Superior temporal gyrus (tissue), 1 donor: Measurements from ENCODE around the gene ERC1.
A peak's percentile ranks its signal among the peaks of the same experiment; 100 is the strongest.
"Not testable (repeated sequence)": the region's sequence is repeated elsewhere in the genome, so short reads cannot be mapped to it uniquely, and the experiment has no call there.

Source experiments
- DNase-seq: peaks from one replicate; pipeline ENCODE4 v3.0.0-alpha.2; 2016; ENCODE audit errors: extremely low spot score

ERC1 gene

GRCh38 chr12:1318327-1319031 lies 327.5 kb downstream of the ERC1 start:
- DNase-seq = peak; percentile 60

DNA sequence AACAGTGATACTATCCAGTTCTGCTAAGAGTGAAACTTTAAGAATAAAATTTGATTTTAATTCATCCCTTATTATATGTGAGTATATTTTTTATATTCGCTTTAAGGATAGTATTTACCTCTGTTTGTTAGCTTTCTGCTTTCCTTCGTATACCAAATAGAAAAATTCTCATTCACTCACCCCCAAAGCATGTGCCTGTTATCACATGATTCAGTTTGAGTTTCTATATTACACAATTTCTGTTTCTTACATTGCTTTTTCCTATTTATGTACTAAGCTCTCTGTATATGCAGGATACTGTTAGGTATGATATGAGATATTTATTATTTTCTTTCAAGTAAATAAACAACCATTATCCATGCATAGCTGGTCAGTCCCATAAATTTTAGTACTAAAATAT lies 328.2 kb downstream of the ERC1 start:
- DNase-seq = no peak

DNA sequence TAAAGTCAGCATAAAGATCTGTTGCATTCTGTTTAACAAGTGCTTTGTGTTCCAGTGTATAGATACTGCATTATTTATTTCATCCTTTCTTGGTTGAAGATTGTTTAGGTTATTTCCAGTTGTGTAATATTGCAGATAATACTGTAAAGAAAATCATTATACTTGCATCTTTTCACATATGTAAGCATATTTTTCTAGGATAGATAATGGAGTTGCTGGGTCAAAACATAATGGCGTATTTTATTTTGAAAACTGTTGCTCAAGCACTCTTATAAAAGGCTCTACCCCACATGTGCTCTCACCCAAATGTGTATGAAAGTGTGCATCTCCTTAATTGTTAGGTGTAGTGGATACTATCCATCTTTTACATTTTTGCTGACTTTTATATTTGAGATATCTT lies 329.0 kb downstream of the ERC1 start:
- no peak for DNase-seq

DNA sequence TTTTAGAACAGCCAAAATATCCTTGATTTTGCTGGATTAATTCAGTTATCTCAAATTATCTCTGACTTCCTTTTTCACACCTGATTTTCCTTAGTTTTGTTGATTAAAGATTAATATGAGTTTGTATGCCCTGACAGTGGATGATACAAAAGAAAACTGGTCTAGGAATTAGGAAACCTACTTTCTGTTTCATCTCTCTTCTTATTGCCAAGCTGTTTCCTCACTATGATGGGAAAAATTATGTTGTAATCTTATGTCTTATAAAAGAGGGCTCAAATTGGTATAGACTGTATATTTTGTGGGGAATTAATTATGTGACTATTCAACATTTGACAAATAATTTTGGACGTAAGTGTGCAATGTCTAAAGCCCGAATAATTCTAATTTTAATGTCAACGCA lies 331.8 kb downstream of the ERC1 start:
- no peak for DNase-seq

GRCh38 chr12:1324099-1324498 lies 333.1 kb downstream of the ERC1 start:
- no peak for DNase-seq

DNA sequence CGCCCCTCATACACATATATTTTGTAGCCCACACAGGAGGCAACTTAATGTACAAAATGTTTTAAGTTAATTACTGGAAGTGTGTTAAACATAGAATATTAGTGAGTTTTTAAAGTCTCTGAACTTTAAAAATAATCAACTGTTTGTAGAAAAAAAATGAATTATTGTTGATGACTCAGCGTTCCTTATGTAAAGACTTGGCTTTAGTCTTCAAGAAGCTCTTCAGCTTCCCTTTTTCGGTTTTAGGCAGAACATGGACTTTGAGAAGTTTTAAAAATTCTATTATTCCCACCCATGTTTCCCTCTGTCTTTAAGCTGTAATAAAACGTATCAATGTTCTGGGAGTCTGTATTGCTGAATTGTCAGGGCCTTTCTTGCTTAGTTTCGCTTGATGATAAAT lies 333.9 kb downstream of the ERC1 start:
- no peak for DNase-seq

- DNase-seq = no peak
These were observed 334.6 kb downstream of the ERC1 start for GRCh38 chr12:1325666-1326065.

DNA sequence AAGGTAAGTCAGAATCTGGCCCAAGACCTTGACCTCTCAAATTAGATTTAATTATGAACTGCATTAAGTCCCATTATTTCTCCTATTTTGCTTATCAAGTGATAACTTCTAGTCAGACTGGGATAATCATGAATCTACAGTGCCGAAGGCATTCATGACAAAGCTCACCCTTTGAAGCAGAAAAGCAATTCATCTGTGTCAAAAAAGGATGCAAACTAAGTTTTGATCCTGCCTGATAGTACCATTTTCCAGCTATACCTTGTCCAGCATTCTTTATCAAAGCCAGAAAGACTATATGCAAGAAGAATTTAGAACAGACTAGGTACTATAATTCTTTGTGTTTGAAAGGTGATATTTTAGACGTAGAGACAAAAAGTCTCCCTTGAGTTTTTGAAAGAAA lies 335.2 kb downstream of the ERC1 start:
- DNase-seq = no peak

DNA sequence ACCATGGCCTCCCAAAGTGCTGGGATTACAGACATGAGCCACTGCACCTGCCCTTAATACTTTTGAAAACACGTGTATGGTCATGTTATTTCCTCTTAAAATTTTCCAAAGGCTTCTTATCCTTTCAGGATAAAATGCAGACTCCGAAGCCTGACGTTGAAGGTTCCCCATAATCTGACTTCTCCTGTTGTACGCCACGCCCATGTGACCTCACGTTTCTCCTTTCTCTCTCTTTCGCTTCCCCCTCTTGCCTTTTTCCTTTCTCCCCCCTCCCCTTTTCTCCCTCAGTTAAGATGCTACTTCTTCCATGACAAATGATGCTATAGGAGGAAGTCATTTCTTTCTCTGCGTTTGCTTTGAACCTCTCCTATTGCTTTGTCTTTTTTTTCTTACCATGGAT lies 337.4 kb downstream of the ERC1 start:
- DNase-seq = no peak

DNA sequence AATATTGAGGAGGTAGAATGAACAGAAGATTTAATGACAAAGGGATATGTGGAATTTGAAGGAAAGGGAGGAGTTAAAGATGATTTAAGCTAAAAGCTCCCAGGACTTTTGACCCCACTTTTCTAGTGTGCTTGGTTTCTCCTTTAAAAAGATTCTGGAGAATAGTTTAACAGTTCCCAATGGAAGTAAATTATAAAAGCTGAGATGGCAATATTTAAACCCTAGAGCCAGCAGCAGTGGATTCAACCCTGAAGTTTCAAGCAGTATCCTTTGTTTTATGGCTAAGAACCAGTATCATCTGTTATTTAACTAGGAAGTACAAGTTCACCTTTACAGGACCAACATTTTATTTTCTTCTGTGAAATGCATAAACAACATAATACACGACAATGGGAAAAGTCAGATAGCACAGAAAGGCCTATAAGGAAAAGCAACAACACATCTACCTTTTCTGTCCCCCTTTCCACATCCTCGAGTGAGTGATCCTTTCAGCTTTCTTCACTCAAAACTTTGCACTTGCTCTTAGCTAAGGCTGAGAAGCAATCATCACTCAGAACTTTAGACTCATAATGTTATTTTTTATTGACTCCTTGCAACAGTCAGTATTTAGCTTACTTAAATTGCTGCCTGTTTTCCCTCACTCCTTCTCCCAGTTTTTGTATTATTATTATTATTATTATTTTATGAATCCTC lies 338.9 kb downstream of the ERC1 start:
- no peak for DNase-seq

DNA sequence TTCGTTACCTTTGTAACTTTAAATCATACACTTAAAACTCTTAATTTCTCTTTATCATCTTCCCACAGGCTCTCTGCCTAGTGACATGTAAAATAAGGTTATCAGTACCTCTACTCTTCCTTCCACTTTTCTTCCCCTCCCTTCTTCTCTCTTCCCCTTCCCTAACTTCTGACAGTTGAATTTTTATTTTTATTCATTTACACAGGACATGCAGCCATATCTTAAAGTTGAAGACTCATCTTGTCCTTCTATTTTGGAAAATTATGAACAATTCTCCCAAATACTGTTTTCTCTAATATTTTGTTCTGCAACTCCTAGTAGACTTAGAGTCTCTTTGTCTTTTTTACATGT lies 339.4 kb downstream of the ERC1 start:
- no peak for DNase-seq

GRCh38 chr12:1332327-1332726 lies 341.3 kb downstream of the ERC1 start:
- no peak for DNase-seq

DNA sequence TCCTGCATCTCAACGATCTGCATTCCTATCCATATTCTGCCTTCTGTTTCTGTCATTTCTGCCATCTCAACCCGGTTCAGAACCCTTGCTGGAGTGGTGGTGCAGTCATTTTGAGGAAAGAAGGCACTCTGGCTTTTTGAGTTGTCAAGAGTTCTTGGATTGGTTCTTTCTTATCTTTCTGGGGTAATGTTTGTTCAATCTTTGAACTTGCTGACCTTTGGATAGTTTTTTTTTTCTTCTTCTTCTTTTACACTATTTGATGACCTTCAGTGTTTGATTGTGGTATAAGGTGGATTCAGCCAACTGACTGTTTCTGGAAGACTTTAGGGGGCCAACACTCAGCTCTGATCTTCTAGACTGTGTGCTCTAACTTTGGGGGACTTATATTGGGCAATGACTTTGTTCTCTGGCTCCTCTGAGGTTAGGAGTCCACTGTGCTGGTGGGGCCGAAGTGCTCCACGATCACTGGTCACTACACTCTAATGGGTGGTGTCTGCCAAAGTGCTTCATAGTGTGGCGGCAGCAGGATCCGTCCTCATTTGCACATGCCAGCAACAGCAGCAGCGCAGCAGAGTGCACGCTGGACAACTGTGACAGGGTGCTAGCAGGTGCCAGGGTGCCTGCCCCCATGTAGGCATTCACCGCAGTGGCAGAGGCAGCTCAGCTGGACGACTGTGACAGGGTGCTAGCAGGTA lies 347.6 kb downstream of the ERC1 start:
- DNase-seq = no peak

DNA sequence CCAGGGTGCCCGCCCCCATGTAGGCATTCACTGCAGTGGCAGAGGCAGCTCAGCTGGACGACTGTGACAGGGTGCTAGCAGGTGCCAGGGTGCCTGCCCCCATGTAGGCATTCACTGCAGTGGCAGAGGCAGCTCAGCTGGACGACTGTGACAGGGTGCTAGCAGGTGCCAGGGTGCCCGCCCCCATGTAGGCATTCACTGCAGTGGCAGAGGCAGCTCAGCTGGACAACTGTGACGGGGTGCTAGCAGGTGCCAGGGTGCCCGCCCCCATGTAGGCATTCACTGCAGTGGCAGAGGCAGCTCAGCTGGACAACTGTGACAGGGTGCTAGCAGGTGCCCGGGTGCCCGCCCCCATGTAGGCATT lies 348.1 kb downstream of the ERC1 start:
- DNase-seq = not testable (repeated sequence)

DNA sequence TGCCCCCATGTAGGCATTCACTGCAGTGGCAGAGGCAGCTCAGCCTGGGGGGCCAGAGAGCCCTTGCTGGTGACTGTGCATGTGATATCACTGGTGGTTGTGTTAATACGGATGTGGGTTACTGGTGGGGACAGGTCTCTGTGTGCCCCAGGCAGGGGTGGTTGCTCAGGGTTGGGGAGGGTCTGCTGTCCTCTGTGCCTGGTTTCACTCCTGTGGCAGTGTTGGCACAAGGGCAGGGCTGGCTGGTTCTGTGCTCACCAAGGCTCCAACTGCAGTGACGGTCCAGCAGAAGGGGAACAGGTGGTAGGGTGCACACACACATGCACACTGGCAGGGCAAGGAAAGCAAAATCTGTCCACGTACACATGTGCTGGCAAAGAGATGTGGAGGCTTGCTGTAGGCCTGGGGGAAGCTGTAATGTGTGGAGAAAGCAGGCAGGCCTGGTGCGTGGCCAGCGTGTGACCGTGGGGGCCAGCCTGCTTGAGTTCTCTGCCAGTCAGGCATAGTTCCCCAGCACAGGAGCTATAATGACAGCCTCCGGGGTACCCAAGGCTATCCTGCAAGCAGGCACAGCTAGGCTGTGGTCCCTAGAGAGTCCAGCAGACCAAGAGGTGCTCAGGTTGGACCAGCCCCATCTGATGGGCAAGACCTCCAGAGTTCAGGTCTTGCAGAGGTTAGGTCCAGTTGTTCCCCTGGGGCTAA lies 348.7 kb downstream of the ERC1 start:
- DNase-seq = no peak

GRCh38 chr12:1341270-1341669 lies 350.2 kb downstream of the ERC1 start:
- not testable (repeated sequence) for DNase-seq

GRCh38 chr12:1343422-1343821 lies 352.4 kb downstream of the ERC1 start:
- no peak for DNase-seq

DNA sequence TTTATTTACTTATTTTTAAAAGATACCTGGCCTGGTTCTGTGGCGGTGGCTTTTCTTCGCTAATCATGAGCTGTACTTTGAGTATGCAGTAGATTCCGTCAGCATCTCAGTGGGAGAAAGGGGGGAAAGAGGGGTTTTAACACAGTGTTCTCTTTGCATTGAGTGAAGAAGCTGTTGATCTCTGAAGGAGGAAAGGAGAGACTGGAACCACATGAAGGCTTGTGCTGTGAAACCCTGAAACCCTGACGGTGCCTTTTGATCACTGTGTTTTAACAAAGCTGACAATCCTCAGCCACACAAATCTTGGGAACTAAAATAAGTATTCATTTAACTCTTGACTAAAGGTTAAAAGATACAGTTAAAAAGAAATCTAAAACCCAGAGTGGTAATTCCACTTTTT lies 353.2 kb downstream of the ERC1 start:
- no peak for DNase-seq

- no peak for DNase-seq
These were observed 355.1 kb downstream of the ERC1 start for GRCh38 chr12:1346126-1346525.

GRCh38 chr12:1347294-1347693 lies 356.3 kb downstream of the ERC1 start:
- DNase-seq = no peak

GRCh38 chr12:1348606-1349005 lies 357.6 kb downstream of the ERC1 start:
- no peak for DNase-seq

- no peak for DNase-seq
These were observed 359.3 kb downstream of the ERC1 start for GRCh38 chr12:1350055-1350933.
